Measurements from ENCODE around the gene KRT83.

KRT83 gene

GRCh38 chr12:52320784-52321400 lies at the start of gene KRT83:
TSS of gene KRT83 (minus strand) at chr12:52321398. CDS start at chr12:52321335, 63 bp downstream.
- TF ChIP-seq CTCF (conservative IDR thresholded peaks at IDR 0.05; ENCODE audit: low read length) = no peak
- no peak for TF ChIP-seq EZH2phosphoT487 (IDR thresholded peaks at IDR 0.05; ENCODE audit: borderline replicate concordance)
- Histone ChIP-seq H3K9me3 (ENCODE audit: insufficient read depth, low read depth, low read length) (no peaks in the 10 kb centered on the region), H3K4me1 (ENCODE audit: insufficient read depth, low read length, poor library complexity, severe bottlenecking) (peaks cover 5% of the 10 kb centered on the region)

DNA sequence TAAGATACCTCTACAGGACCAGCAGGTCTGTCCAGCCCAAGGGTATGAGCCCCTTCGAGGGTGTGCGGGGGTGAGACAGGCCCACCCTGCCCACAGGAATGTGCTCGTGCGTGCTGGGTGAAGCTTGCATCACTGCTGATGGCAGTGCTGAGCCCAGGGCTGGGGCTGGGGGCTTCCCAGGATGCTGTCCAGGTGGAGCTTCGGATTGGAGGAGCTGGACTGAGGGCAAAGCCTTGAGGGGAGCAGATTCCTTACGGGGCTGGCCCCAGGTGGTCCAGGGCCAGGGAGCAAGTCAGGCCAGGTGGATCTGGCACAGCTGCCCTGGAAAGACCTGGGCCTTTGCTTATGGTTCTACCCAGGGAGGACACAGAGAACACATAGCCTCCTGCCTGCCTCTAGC lies 48.6 kb upstream of the KRT83 start:
- no peak overlapping the region for H2AFZ ChIP-seq (ENCODE audit: low read length)
- H3K9ac ChIP-seq (ENCODE audit: low read depth, low read length, poor library complexity, severe bottlenecking) = no peak overlapping the region
- H4K20me1 ChIP-seq (ENCODE audit: insufficient read depth, low read length, poor library complexity, severe bottlenecking) = no peaks in the 10 kb centered on the region
- no peak overlapping the region for H3K4me3 ChIP-seq (ENCODE audit: low read length, poor library complexity, severe bottlenecking)
- no peaks in the 10 kb centered on the region for H3K79me2 ChIP-seq (ENCODE audit: insufficient read depth, low read length)
- no peaks in the 10 kb centered on the region for H3K9me3 ChIP-seq (ENCODE audit: insufficient read depth, low read depth, low read length)
- no peaks in the 10 kb centered on the region for H3K27me3 ChIP-seq (ENCODE audit: insufficient read depth, low read length, poor library complexity, severe bottlenecking)
- H3K4me1 ChIP-seq (ENCODE audit: insufficient read depth, low read length, poor library complexity, severe bottlenecking) = no peaks in the 10 kb centered on the region
- no peaks in the 10 kb centered on the region for H3F3A ChIP-seq (ENCODE audit: low read depth)
- no peaks in the 10 kb centered on the region for H3K9me2 ChIP-seq (replicated peaks; ENCODE audit: low read depth, low read length)
- TF ChIP-seq CTCF (conservative IDR thresholded peaks at IDR 0.05; ENCODE audit: low read length) = no peak
- TF ChIP-seq EZH2phosphoT487 (IDR thresholded peaks at IDR 0.05; ENCODE audit: borderline replicate concordance) = no peak
- no peaks in the 10 kb centered on the region for H3K36me3 ChIP-seq (ENCODE audit: insufficient read depth, low read length)
- no peak overlapping the region for H3K4me2 ChIP-seq (ENCODE audit: low read depth, low read length, poor library complexity, severe bottlenecking)

More at GRCh38 chr12:52320784-52321400, at the start of gene KRT83:
- Histone ChIP-seq H3K36me3 (ENCODE audit: insufficient read depth, low read length) (no peaks in the 10 kb centered on the region), H3K27me3 (ENCODE audit: insufficient read depth, low read length, poor library complexity, severe bottlenecking) (no peaks in the 10 kb centered on the region), H3K4me2 (ENCODE audit: low read depth, low read length, poor library complexity, severe bottlenecking) (no peak within 1 kb of the TSS), H3K79me2 (ENCODE audit: insufficient read depth, low read length) (no peaks in the 10 kb centered on the region), H3F3A (ENCODE audit: low read depth) (no peaks in the 10 kb centered on the region), H3K4me3 (ENCODE audit: low read length, poor library complexity, severe bottlenecking) (no peak within 1 kb of the TSS), H2AFZ (ENCODE audit: low read length) (no peak within 1 kb of the TSS), H4K20me1 (ENCODE audit: insufficient read depth, low read length, poor library complexity, severe bottlenecking) (no peaks in the 10 kb centered on the region), H3K9ac (ENCODE audit: low read depth, low read length, poor library complexity, severe bottlenecking) (no peak within 1 kb of the TSS), H3K9me2 (replicated peaks; ENCODE audit: low read depth, low read length) (no peaks in the 10 kb centered on the region)

DNA sequence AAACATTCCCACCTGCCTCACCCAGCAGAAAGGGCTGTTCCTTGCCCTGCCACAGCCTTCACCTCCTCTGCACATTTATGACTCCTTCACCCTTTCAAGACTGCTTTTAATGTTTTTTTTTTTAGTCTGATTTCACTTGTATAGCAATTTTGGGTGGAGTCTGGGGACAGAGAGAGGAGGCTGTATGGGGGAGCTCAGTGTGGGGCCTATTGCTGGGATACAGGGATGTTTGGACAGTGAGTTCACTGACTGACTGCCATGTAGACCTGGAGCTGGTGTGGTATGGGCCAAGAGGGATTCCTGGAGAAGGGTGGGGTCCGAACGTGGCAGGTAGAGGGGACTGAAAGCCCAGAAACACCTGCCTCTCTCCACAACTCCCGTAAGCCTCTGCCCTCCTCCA lies 48.0 kb upstream of the KRT83 start:
- H3K36me3 ChIP-seq (ENCODE audit: insufficient read depth, low read length) = no peaks in the 10 kb centered on the region
- H3K9ac ChIP-seq (ENCODE audit: low read depth, low read length, poor library complexity, severe bottlenecking) = no peak overlapping the region
- no peak overlapping the region for H3K4me2 ChIP-seq (ENCODE audit: low read depth, low read length, poor library complexity, severe bottlenecking)
- H3F3A ChIP-seq (ENCODE audit: low read depth) = no peaks in the 10 kb centered on the region
- TF ChIP-seq EZH2phosphoT487 (IDR thresholded peaks at IDR 0.05; ENCODE audit: borderline replicate concordance) = no peak
- TF ChIP-seq CTCF (conservative IDR thresholded peaks at IDR 0.05; ENCODE audit: low read length) = no peak
- no peaks in the 10 kb centered on the region for H3K4me1 ChIP-seq (ENCODE audit: insufficient read depth, low read length, poor library complexity, severe bottlenecking)
- no peaks in the 10 kb centered on the region for H4K20me1 ChIP-seq (ENCODE audit: insufficient read depth, low read length, poor library complexity, severe bottlenecking)
- no peak overlapping the region for H2AFZ ChIP-seq (ENCODE audit: low read length)
- H3K27me3 ChIP-seq (ENCODE audit: insufficient read depth, low read length, poor library complexity, severe bottlenecking) = no peaks in the 10 kb centered on the region
- no peaks in the 10 kb centered on the region for H3K79me2 ChIP-seq (ENCODE audit: insufficient read depth, low read length)
- no peaks in the 10 kb centered on the region for H3K9me3 ChIP-seq (ENCODE audit: insufficient read depth, low read depth, low read length)
- H3K9me2 ChIP-seq (replicated peaks; ENCODE audit: low read depth, low read length) = no peaks in the 10 kb centered on the region
- H3K4me3 ChIP-seq (ENCODE audit: low read length, poor library complexity, severe bottlenecking) = no peak overlapping the region

Data from Loucy (cell line).